ENCODE data around the gene KPNA4.

Gene KPNA4

DNA sequence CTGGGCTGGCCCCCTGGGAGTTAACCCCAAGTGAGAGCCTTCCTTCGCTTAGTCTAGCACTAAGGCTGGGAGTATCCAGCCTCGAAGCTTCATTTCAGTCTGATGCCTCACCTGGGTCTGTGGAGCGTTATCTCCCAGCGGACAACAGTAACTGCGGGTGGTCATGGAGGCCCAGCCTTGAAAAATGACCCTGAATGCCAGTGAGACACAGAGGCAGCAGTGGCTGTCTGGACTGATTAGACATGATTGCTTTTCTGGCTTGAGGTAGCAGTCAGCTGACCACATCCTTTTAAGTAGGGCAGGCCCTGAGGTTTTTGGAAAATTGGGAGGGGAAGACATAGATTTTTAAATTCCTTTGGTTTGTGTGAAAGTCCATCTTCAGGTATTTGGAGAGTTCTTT, 87.6 kb downstream of the KPNA4 start:
- no peak overlapping the region for H3K27ac ChIP-seq
- TF ChIP-seq ZFX (IDR thresholded peaks at IDR 0.05), result no peak
- TF ChIP-seq, protein P1, sequence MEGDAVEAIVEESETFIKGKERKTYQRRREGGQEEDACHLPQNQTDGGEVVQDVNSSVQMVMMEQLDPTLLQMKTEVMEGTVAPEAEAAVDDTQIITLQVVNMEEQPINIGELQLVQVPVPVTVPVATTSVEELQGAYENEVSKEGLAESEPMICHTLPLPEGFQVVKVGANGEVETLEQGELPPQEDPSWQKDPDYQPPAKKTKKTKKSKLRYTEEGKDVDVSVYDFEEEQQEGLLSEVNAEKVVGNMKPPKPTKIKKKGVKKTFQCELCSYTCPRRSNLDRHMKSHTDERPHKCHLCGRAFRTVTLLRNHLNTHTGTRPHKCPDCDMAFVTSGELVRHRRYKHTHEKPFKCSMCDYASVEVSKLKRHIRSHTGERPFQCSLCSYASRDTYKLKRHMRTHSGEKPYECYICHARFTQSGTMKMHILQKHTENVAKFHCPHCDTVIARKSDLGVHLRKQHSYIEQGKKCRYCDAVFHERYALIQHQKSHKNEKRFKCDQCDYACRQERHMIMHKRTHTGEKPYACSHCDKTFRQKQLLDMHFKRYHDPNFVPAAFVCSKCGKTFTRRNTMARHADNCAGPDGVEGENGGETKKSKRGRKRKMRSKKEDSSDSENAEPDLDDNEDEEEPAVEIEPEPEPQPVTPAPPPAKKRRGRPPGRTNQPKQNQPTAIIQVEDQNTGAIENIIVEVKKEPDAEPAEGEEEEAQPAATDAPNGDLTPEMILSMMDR (conservative IDR thresholded peaks at IDR 0.05), result no peak

DNA sequence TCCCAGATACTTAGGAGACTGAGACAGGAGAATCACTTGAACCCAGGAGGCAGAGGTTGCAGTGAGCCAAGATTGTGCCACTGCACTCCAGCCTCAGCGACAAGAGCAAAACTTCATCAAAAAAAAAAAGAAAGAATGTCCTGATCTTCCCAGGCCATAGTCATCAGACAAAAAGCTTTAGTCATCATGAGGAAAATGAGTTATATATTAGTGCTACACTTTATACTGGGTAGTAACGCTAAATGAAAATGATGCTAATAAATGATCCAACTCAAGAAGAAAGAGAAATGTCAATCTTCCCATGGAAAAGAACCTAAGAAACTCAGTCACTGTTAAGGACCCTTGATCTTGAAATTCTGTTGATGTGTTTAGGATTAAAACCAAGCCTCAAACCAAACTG, 89.5 kb downstream of the KPNA4 start:
- TF ChIP-seq, protein P1 (conservative IDR thresholded peaks at IDR 0.05), result no peak
- TF ChIP-seq ZFX (IDR thresholded peaks at IDR 0.05), result no peak
- no peak overlapping the region for H3K27ac ChIP-seq

DNA sequence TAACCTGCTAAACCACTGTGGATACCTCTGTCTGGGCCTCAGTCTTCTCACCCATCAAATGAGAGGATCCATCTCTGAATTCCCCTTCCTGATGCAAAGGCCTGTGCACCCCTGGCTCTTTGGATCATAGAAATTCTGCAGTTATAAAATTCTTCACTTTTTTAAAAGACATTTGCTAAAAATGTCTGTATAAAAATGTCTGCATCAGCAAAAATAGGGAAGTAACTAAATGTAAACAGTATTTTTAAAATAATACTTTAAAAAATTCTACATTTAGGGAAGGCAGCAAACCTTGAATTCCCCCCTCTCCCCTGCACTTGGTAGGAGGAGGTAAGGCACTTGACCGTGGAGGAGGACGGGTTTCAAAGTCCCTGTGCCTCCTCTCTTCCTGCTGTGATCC, 90.2 kb downstream of the KPNA4 start:
- H3K27ac ChIP-seq, result no peak overlapping the region
- TF ChIP-seq ZFX (IDR thresholded peaks at IDR 0.05), result no peak
- TF ChIP-seq, protein P1 (conservative IDR thresholded peaks at IDR 0.05), result no peak

DNA sequence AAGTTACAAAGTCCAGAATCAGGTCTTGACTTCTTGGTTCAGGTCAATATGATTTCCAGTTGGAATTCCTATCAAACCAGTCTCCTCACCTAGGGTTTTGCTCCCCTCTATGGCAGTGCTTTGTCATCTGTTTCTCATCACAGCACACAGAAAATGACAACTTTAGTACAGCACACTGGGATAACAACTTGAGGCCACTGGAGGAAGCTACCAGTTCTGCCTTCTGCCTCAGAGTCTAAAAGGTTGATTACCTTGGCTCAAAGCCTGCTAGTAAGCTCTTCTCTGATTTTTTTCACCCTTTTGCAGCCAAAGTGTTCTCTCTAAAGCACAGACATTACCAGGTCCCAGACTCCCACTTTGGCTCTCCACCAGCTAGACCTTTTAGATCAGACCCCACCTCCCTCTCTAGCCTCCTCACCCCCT, 90.9 kb downstream of the KPNA4 start:
- TF ChIP-seq, protein P1 (conservative IDR thresholded peaks at IDR 0.05), result no peak
- TF ChIP-seq ZFX (IDR thresholded peaks at IDR 0.05), result no peak
- no peak overlapping the region for H3K27ac ChIP-seq

DNA sequence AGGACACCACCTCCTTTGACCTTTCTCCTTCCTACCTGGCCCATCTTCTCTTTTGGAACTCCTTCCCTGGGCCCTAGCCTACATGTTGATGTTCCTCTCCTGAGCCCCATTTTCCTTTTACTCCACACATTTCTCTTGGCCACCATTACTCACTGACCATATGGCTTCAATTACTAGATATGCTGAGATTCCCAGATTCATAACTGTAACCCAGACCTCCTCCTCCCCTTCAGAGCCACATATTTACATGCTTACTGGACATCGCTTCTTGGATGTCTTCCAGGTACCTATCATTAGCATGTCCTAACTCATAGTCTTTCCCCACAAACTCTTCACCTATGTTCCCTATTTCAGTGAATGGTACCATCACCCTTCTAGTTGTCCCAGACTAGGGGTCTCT, 91.4 kb downstream of the KPNA4 start:
- H3K27ac ChIP-seq, result no peak overlapping the region
- TF ChIP-seq, protein P1 (conservative IDR thresholded peaks at IDR 0.05), result no peak
- TF ChIP-seq ZFX (IDR thresholded peaks at IDR 0.05), result no peak

GRCh38 chr3:160473221-160473620, 92.2 kb downstream of the KPNA4 start:
- TF ChIP-seq, protein P1 (conservative IDR thresholded peaks at IDR 0.05), result no peak
- TF ChIP-seq ZFX (IDR thresholded peaks at IDR 0.05), result no peak
- H3K27ac ChIP-seq, result no peak overlapping the region

- H3K27ac ChIP-seq, result no peak overlapping the region
- no peak for TF ChIP-seq ZFX (IDR thresholded peaks at IDR 0.05)
These were observed 93.0 kb downstream of the KPNA4 start for GRCh38 chr3:160472344-160472743.

- no peak overlapping the region for H3K27ac ChIP-seq
- TF ChIP-seq, protein P1 (conservative IDR thresholded peaks at IDR 0.05), result no peak
- no peak for TF ChIP-seq ZFX (IDR thresholded peaks at IDR 0.05)
These were observed 93.5 kb downstream of the KPNA4 start for GRCh38 chr3:160471892-160472291.
